ENCODE measurements around the gene NOD2.

Gene NOD2

GRCh38 chr16:50743581-50744225 is 50.3 kb downstream of the NOD2 start:
- no peak for DNase-seq

- no peak for DNase-seq
Measured at GRCh38 chr16:50744881-50745280, 51.5 kb downstream of the NOD2 start.

GRCh38 chr16:50745940-50746339 is 52.5 kb downstream of the NOD2 start:
- no peak for DNase-seq

- DNase-seq, result peak; percentile 66
Measured at GRCh38 chr16:50747207-50747956, 54.0 kb downstream of the NOD2 start.

- no peak for DNase-seq
Measured at GRCh38 chr16:50751528-50751927, 58.1 kb downstream of the NOD2 start.

GRCh38 chr16:50752471-50753235 is 59.2 kb downstream of the NOD2 start:
- DNase-seq, result no peak

GRCh38 chr16:50756473-50756872 is 63.1 kb downstream of the NOD2 start:
- no peak for DNase-seq

GRCh38 chr16:50761267-50761666 is 67.9 kb downstream of the NOD2 start:
- DNase-seq, result no peak

GRCh38 chr16:50762241-50762640 is 68.8 kb downstream of the NOD2 start:
- no peak for DNase-seq

GRCh38 chr16:50763211-50763610 is 69.8 kb downstream of the NOD2 start:
- no peak for DNase-seq

- no peak for DNase-seq
Measured at GRCh38 chr16:50765260-50765659, 71.9 kb downstream of the NOD2 start.

GRCh38 chr16:50765861-50766260 is 72.5 kb downstream of the NOD2 start:
- no peak for DNase-seq

- DNase-seq, result no peak
Measured at GRCh38 chr16:50767197-50767596, 73.8 kb downstream of the NOD2 start.

- no peak for DNase-seq
Measured at GRCh38 chr16:50771366-50771765, 78.0 kb downstream of the NOD2 start.

GRCh38 chr16:50774405-50774804 is 81.0 kb downstream of the NOD2 start:
- DNase-seq, result no peak

- DNase-seq, result no peak
Measured at GRCh38 chr16:50774960-50775359, 81.6 kb downstream of the NOD2 start.

GRCh38 chr16:50776037-50776436 is 82.6 kb downstream of the NOD2 start:
- no peak for DNase-seq

GRCh38 chr16:50778284-50779163 is 85.1 kb downstream of the NOD2 start:
- no peak for DNase-seq

- no peak for DNase-seq
Measured at GRCh38 chr16:50781043-50781442, 87.6 kb downstream of the NOD2 start.

GRCh38 chr16:50781518-50781917 is 88.1 kb downstream of the NOD2 start:
- DNase-seq, result no peak
